Measurements from ENCODE around the gene TP53BP2. TPM values are rescaled to one million over a fixed set of nuclear protein-coding genes. Genes with fewer than 3 reads are reported as not detected.

TP53BP2 gene
- total RNA-seq, 1 donor from 2014 or later, result 162 TPM

DNA sequence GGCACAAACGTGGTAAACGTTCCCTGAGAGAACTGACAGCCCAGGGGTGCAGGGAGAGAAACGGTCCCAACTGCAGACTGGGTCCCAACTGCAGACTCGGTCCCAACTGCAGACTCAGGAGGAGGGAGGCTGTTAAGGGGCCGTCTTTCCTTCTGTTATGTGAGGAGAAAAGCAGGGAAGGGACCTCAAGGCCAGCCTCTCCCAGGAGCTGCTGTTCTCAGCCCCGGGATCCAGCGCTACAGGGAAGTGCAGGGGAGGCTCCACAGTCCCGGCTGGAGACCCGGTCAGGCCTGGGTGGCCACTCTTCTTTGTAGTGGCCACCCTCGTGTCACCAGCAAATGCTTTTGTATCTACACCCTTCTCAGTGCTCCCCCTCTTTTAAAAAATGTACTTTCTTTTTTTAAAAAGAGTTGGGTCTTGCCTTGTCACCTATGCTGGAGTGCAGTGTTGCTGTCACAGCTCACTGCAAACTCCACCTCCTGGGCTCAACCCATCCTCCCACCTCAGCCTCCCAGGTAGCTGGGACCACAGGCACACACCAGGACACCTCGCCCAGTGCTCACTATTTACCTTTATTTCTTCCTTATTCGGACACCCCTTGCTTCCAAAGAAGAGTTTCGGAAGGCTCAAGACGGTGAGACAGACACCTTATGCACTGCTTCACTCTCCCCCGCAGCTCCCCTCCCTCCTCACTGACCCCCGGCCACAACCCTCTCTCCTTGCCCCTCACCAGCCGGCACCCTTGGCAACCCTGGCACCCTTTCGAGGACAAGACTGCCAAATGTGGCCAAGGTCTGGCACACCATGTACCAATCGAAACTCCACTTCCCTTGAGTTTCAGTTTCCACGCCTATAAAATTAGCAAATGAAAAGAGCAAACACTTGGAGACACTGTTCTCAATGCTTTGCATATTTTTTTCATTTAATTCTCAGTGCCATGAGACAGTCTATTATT, 111.6 kb downstream of the TP53BP2 start:
- Histone ChIP-seq H3K27ac (peak overlapping the region; percentile 35 to 67), H3K36me3 (no peaks in the 10 kb centered on the region), H3K4me1 (peaks cover 16 to 56% of the 10 kb centered on the region in 2 donors), H3K9me3 (no peaks in the 10 kb centered on the region), H3K4me3 (no peak overlapping the region), H3K27me3 (no peaks in the 10 kb centered on the region)
- intact Hi-C loops (cut with DNase I), result no loop called here
- TF ChIP-seq, protein P1, sequence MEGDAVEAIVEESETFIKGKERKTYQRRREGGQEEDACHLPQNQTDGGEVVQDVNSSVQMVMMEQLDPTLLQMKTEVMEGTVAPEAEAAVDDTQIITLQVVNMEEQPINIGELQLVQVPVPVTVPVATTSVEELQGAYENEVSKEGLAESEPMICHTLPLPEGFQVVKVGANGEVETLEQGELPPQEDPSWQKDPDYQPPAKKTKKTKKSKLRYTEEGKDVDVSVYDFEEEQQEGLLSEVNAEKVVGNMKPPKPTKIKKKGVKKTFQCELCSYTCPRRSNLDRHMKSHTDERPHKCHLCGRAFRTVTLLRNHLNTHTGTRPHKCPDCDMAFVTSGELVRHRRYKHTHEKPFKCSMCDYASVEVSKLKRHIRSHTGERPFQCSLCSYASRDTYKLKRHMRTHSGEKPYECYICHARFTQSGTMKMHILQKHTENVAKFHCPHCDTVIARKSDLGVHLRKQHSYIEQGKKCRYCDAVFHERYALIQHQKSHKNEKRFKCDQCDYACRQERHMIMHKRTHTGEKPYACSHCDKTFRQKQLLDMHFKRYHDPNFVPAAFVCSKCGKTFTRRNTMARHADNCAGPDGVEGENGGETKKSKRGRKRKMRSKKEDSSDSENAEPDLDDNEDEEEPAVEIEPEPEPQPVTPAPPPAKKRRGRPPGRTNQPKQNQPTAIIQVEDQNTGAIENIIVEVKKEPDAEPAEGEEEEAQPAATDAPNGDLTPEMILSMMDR (IDR thresholded peaks at IDR 0.05), result no peak
- no peak for DNase-seq (ENCODE audit: low spot score in 2 of 2)

DNA sequence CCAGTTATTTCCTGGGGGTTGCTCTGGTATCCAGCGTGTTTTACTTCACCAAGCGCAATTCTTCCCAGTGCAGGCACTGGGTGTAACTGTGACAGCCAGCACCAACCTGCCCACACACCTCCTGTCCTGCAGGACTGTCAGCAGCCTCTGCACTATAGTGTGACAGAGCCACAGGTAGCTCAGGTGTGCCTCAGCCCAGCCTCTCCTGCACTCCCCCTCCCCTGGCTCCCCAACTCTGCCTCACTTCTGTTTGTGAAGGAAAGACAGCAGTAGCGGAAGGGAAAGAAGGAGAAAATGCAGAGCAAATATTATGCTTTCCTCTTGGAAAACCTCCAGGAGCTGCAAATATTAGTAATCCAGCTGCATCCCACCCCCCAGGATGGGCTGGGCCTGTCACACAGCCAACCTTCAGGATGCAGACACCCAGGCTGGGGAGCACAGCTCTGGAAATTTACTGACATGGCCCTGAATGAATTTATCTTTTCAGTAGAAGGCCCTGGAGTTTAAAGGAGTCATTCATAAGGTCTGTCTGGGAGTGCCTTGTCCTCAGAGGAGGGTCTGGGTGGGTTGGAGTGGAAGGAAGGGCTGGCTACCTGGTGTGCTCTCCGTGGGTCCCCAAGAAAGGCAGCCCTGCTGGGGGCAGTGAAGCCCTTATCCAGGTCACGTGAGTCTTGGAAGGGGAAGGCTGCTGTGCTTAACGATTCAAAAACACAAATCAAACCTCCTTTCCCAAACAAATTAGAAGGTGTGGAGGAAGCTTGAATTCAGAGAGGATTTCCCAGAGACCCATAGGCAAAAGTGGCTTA, 112.6 kb downstream of the TP53BP2 start:
- Histone ChIP-seq H3K27me3 (no peaks in the 10 kb centered on the region), H3K9me3 (no peaks in the 10 kb centered on the region), H3K27ac (peak overlapping the region; percentile 67 to 91), H3K4me1 (peaks cover 16 to 48% of the 10 kb centered on the region in 2 donors), H3K36me3 (no peaks in the 10 kb centered on the region), H3K4me3 (no peak overlapping the region)
- intact Hi-C loops (cut with DNase I), result no loop called here
- TF ChIP-seq, protein P1 (IDR thresholded peaks at IDR 0.05), result no peak
- DNase-seq (ENCODE audit: low spot score in 2 of 2), result no peak

DNA sequence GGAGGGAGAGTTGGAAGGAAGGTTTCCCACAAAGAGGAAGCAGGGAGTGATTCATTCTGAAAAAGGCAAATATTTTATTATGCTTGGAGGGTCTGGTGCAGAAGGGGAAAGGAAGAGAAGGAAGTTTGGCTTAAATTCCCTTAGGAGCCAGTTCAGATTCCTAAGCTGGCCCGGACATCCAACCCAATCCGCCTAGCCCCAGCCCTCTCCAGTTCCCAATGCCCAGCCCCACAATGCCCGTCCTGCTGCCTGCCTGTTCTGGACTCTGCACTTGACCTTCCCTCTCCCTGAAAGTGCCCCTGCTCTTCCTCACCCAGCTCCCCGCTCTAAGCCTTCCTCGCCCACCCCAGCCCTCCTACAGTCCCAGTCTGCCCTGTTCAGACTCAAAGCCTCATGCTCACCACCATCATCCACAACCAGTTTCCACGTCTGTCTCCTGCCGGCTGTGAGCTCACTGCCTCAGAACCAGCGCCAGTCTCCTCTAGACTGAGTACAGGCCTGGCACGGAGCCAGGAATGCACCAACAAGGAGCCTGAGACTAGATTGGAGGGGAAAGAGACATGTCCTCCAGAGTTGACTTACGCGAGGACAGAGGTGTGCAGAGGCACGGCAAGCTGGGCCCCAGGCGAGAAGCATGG, 114.5 kb downstream of the TP53BP2 start:
- Histone ChIP-seq H3K9me3 (no peaks in the 10 kb centered on the region), H3K36me3 (no peaks in the 10 kb centered on the region), H3K27ac (peak overlapping the region; percentile 67 to 91), H3K27me3 (no peaks in the 10 kb centered on the region), H3K4me3 (no peak overlapping the region), H3K4me1 (peaks cover 11 to 50% of the 10 kb centered on the region in 2 donors)
- intact Hi-C loops (cut with DNase I), result no loop called here
- peak; percentile 41 to 90 for DNase-seq (ENCODE audit: low spot score in 2 of 2)
- TF ChIP-seq, protein P1 (IDR thresholded peaks at IDR 0.05), result no peak

DNA sequence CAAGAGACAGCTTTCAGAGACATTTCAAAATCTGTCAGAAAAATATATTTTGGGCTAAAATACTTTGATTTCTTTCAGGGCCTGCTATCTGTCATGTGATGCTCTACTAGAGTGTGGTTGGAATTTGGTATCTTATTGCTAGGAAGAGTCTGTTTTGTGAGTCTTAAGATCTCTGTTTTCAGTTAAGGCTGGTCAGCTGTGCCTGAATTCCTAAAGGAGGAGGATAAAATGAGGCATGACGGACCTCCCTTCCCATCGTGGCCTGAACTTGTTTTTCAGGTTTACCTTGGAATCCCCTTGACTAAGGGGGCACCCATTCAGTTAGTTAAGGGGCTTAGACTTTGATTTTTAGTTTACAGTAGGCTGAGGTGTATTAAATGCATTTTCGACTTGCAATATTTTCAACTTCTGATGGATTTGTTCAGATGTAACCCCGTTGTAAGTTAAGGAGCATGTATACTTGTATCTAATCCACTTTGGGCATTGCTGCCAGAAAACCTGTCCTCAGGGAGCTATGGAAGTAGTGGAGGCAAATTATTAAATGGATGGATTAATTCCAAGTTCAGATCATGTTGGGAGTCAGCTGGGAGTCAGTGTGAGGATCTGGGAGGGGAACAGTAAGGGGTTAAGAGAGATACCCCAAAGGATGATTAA, 115.1 kb downstream of the TP53BP2 start:
- no peak for DNase-seq (ENCODE audit: low spot score in 2 of 2)
- no peak overlapping the region for H3K4me3 ChIP-seq
- peaks cover 15 to 56% of the 10 kb centered on the region in 2 donors for H3K4me1 ChIP-seq
- no peaks in the 10 kb centered on the region for H3K9me3 ChIP-seq
- H3K27ac ChIP-seq, result peak overlapping the region; percentile 67 to 91
- no peaks in the 10 kb centered on the region for H3K36me3 ChIP-seq
- TF ChIP-seq, protein P1 (IDR thresholded peaks at IDR 0.05), result no peak
- intact Hi-C loops (cut with DNase I), result no loop called here
- H3K27me3 ChIP-seq, result no peaks in the 10 kb centered on the region

DNA sequence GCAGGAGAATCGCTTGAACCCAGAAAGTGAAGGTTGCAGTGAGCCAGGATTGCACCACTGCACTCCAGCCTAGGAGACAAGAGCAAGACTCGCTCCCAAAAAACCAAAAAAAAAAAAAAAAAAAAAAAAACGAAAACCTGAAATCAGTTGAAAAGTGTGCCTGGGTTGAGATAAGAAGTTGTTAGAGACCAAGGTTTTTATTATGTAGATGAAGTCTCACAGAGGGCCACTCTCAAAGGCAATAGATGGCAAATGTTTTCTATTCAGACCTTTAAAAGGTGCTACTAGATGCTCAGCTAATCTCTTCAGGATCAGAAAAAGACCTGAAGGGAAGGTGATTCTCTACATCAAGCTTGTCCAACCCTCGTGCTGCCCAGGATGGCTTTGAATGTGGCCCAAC, 115.8 kb downstream of the TP53BP2 start:
- Histone ChIP-seq H3K36me3 (peaks cover 0 to 2% of the 10 kb centered on the region in 2 donors), H3K4me3 (no peak overlapping the region), H3K27me3 (no peaks in the 10 kb centered on the region), H3K9me3 (no peaks in the 10 kb centered on the region), H3K4me1 (peaks cover 15 to 56% of the 10 kb centered on the region in 2 donors), H3K27ac (peak overlapping the region; percentile 67 to 91)
- intact Hi-C loops (cut with DNase I), result no loop called here
- no peak for DNase-seq (ENCODE audit: low spot score in 2 of 2)
- TF ChIP-seq, protein P1 (IDR thresholded peaks at IDR 0.05), result no peak
